ENCODE results near the gene ARSA.

Gene ARSA

DNA sequence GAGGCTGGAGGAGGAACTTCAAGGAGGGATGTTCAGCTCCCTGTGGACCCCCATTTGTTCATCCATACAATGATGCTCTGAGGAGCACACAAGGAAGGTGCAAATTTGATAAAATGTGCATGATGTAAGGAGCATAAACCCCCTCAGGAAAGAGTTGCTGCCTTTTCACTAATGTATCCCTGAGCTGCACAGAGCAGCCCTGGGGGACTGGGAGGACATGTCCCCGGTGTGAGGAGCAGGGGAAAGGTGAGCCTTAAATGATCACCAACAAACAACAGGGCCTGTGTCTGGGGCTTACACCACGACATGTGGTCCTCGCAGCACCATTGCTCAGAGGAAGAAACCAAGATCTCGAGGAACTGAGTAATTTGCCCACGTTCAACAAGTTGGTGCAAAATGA lies 30.9 kb downstream of the ARSA start:
- DNase-seq (ENCODE audit: low read depth), result no peak
- no peak overlapping the region for H3K4me3 ChIP-seq (ENCODE audit: low read depth, low read length)
- TF ChIP-seq, protein P1, sequence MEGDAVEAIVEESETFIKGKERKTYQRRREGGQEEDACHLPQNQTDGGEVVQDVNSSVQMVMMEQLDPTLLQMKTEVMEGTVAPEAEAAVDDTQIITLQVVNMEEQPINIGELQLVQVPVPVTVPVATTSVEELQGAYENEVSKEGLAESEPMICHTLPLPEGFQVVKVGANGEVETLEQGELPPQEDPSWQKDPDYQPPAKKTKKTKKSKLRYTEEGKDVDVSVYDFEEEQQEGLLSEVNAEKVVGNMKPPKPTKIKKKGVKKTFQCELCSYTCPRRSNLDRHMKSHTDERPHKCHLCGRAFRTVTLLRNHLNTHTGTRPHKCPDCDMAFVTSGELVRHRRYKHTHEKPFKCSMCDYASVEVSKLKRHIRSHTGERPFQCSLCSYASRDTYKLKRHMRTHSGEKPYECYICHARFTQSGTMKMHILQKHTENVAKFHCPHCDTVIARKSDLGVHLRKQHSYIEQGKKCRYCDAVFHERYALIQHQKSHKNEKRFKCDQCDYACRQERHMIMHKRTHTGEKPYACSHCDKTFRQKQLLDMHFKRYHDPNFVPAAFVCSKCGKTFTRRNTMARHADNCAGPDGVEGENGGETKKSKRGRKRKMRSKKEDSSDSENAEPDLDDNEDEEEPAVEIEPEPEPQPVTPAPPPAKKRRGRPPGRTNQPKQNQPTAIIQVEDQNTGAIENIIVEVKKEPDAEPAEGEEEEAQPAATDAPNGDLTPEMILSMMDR (IDR thresholded peaks at IDR 0.05; ENCODE audit: low read depth, low read length, missing control alignments), result no peak
- in situ Hi-C loops (cut with HindIII; ENCODE audit: low sequenced_read_pairs), result no loop called here

DNA sequence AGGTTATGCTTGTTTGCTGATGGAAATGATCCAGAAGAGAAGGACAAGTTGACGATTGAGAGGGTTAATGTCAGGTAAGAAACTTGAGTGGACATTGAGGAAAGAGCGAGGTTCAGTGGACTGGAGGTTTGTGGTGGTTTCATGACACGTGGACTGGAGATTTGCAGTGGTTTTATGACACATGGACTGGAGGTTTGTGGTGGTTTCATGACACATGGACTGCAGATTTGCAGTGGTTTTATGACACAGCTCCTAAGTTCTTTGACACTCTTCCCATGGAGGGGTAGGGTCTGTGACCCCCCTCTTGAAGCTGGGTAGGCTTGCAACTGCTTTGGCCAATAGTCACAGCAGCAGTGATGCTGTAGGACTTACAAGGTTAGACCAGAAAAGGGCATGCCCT lies 32.8 kb downstream of the ARSA start:
- H3K4me3 ChIP-seq (ENCODE audit: low read depth, low read length), result no peak overlapping the region
- in situ Hi-C loops (cut with HindIII; ENCODE audit: low sequenced_read_pairs), result no loop called here
- TF ChIP-seq, protein P1 (IDR thresholded peaks at IDR 0.05; ENCODE audit: low read depth, low read length, missing control alignments), result no peak
- DNase-seq (ENCODE audit: low read depth), result no peak

DNA sequence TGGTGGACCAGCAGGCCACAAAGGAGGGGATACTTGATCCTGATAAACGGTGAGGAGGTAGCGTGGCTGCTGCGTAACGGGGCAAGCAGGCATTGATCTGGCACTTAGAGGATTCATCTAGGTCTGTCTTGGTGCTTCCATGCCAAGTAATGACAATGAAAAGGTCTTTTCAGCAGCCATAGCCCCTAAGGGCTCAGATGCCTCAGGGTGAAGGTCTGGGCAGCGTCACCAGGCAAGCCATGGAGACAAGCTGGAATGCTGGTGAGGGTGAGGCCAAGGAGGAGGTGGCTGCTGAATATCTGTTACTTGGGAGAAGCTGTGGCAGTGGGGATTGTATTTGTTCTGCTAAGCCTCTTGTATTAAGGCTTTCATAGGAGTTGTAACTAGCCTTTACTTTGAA lies 40.5 kb downstream of the ARSA start:
- in situ Hi-C loops (cut with HindIII; ENCODE audit: low sequenced_read_pairs), result no loop called here
- TF ChIP-seq, protein P1 (IDR thresholded peaks at IDR 0.05; ENCODE audit: low read depth, low read length, missing control alignments), result no peak
- DNase-seq (ENCODE audit: low read depth), result no peak

DNA sequence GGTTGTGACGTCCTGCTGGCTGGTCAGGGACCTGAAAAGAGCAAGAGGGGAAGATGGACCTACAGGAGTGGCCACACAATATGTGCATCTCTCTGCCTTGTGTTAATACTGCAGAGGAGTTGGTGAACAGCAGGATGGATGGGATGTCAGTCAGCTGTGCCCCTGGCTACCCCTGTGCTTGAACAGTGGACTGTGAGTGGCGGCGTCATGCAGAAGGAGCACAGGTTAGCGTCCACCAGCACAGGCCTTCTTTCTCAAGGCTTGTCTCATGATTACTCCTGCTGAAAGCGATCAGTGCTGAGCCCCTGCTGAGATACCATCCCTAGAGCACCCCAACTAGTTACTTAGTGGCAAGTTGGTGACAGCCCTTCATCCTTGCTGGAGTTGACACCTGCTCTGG lies 41.5 kb downstream of the ARSA start:
- TF ChIP-seq, protein P1 (IDR thresholded peaks at IDR 0.05; ENCODE audit: low read depth, low read length, missing control alignments), result no peak

More for the DNA sequence above, 40.5 kb downstream of the ARSA start:
- no peak overlapping the region for H3K4me3 ChIP-seq (ENCODE audit: low read depth, low read length)

DNA sequence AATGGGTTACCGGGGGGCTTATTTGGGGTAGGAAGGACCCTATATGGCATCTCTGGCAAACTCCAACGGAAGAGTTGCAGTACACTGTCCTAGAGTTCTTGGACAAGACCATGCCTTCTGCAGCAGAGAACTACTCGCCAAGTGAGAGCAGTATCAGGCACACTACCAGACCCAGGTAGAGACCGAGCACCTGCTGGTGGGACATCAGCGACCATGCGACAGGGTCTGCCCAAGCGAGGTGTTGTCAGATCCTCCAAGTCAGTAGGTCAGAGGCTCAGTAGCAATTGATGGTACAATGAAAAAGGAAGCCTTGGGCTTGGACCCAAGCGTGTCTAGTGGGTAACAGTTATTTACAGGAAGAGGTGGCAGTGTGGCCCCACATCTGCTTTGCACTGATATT lies 42.2 kb downstream of the ARSA start:
- DNase-seq (ENCODE audit: low read depth), result no peak
- in situ Hi-C loops (cut with HindIII; ENCODE audit: low sequenced_read_pairs), result no loop called here
- TF ChIP-seq, protein P1 (IDR thresholded peaks at IDR 0.05; ENCODE audit: low read depth, low read length, missing control alignments), result no peak
- H3K4me3 ChIP-seq (ENCODE audit: low read depth, low read length), result no peak overlapping the region

More for the DNA sequence above, 41.5 kb downstream of the ARSA start:
- in situ Hi-C loops (cut with HindIII; ENCODE audit: low sequenced_read_pairs), result no loop called here
- DNase-seq (ENCODE audit: low read depth), result no peak
- no peak overlapping the region for H3K4me3 ChIP-seq (ENCODE audit: low read depth, low read length)

DNA sequence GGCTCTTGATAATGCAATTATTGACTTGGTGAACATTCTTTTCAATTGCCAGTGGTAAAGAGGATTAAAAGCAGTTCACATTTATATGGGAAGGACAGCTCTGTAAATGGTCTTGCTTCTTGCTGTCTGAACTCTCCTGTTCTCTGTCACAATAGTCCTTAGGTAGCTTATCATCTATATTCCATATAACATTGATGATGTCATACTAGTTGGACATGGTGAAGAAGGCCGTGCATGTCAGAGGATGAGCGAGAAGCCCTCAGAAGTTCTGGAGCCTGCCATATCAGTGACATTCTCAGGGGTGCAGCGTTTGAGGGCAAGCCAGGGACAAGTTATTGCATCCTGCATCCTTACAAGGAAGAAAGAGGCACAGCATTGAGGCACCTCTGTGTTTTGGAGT lies 42.7 kb downstream of the ARSA start:
- no peak overlapping the region for H3K4me3 ChIP-seq (ENCODE audit: low read depth, low read length)
- DNase-seq (ENCODE audit: low read depth), result no peak
- in situ Hi-C loops (cut with HindIII; ENCODE audit: low sequenced_read_pairs), result no loop called here
- TF ChIP-seq, protein P1 (IDR thresholded peaks at IDR 0.05; ENCODE audit: low read depth, low read length, missing control alignments), result no peak

Data from astrocyte of the cerebellum (primary cell).